AG04449 (cell line): ENCODE results near the gene SMARCA4.

Source experiments
- CTCF ChIA-PET: fragments of 350-600 bp; formaldehyde crosslinking; extraction: SDS; loops from one replicate; lab custom pipeline; 2021; ENCODE audit warnings: antibody characterized with exemption; lab: Yijun Ruan, JAX
- POLR2A ChIA-PET: fragments of 400-600, 350-600 bp; formaldehyde crosslinking; extraction: SDS; loops from one replicate; lab custom pipeline; 2020; ENCODE audit warnings: antibody characterized with exemption, inconsistent platforms; lab: Yijun Ruan, JAX
- DNase-seq: peaks from one replicate; pipeline ENCODE4 v3.0.0-alpha.2; 2010; ENCODE audit warnings: low read depth, low spot score
- H3K4me3 ChIP-seq: 2 replicates; pipeline ENCODE4 v1.5.1; 2011; ENCODE audit warnings: low read depth, mild to moderate bottlenecking, control low read depth, low read length
- TF ChIP-seq, protein P1 (sequence below): IDR thresholded peaks from one replicate; pipeline ENCODE4 v1.5.1; 2011; ENCODE audit warnings: mild to moderate bottlenecking, moderate library complexity, low read length, control low read depth, inconsistent platforms; ENCODE audit not compliant: insufficient read depth; ENCODE audit errors: missing control alignments

Gene SMARCA4

DNA sequence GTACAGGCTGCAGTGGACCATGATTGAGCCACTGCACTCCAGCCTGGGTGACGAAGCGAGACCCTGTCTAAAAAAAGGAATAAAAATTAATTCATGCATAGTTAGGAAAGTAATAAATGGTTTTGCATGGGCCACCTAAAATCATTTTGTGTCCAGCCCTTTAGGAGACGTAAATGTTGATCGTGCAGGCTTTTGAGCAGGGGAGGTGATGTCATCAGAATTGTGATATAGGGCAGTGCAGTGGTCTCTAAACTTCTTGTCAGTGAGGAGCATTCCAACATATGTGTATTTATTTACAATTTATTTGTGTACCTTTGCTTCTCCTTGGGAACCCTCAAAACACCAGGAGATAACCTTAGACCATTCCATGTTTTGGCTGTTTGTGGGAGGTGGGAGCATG lies 3.0 kb downstream of the SMARCA4 start:
- CTCF ChIA-PET, result interaction anchor here (1.0 to 2.4 kb wide), 3 partner anchors 22 to 72 kb away, joined by 3 to 8 read pairs (median 6); no protein-coding TSS in a partner anchor
- POLR2A ChIA-PET, result no interaction called here
- TF ChIP-seq, protein P1, sequence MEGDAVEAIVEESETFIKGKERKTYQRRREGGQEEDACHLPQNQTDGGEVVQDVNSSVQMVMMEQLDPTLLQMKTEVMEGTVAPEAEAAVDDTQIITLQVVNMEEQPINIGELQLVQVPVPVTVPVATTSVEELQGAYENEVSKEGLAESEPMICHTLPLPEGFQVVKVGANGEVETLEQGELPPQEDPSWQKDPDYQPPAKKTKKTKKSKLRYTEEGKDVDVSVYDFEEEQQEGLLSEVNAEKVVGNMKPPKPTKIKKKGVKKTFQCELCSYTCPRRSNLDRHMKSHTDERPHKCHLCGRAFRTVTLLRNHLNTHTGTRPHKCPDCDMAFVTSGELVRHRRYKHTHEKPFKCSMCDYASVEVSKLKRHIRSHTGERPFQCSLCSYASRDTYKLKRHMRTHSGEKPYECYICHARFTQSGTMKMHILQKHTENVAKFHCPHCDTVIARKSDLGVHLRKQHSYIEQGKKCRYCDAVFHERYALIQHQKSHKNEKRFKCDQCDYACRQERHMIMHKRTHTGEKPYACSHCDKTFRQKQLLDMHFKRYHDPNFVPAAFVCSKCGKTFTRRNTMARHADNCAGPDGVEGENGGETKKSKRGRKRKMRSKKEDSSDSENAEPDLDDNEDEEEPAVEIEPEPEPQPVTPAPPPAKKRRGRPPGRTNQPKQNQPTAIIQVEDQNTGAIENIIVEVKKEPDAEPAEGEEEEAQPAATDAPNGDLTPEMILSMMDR, result no peak
- no peak for DNase-seq
- no peak overlapping the region for H3K4me3 ChIP-seq

DNA sequence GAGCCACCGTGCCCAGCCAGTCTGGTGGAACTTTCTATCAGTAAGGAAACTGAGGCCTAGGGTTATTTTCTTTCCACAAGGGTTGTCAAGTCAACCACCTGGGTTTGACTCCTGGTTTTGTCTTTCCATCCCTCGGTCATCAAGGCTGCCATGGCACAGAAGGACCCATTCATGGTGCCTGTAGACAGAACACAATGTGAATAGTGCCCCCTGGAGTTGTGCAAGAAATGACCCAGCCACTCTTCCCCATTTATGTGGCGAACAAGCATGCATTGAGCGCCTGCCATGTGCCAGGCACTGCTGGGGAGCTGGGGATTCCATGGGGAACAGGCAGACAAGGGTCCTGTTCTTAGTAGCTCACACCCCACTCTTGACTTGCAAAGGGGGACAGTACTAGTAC lies 4.1 kb downstream of the SMARCA4 start:
- CTCF ChIA-PET, result interaction anchor here (1.0 to 1.6 kb wide), 3 partner anchors 10 to 28 kb away, joined by 4 to 6 read pairs (median 4); no protein-coding TSS in a partner anchor

DNA sequence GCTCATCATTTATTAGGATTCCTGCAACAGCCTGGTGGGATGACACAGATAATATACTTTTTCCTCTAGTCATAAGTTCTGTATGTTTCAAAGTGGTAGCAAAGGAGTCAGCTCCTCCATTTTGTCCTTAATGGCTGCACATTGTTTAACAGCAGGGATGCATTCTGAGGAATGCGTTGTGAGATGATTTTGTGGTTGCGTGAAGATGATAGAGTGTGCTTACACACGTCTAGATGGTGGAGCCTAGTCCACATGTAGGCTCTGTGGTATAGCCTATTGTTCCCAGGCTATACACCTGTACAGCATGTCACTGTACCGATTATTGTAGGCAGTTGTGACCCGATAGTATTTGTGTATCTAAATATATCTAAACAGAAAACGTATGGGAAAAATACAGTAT lies 4.6 kb downstream of the SMARCA4 start:
- no peak overlapping the region for H3K4me3 ChIP-seq
- no peak for DNase-seq
- TF ChIP-seq, protein P1, result no peak
- ChIA-PET CTCF (interaction anchor here (1.0 to 1.7 kb wide), 4 partner anchors 10 to 29 kb away, joined by 4 to 6 read pairs (median 4); no protein-coding TSS in a partner anchor), POLR2A (no interaction called here)

More for the DNA sequence above, 4.1 kb downstream of the SMARCA4 start:
- H3K4me3 ChIP-seq, result no peak overlapping the region
- TF ChIP-seq, protein P1, result no peak
- DNase-seq, result no peak
- POLR2A ChIA-PET, result no interaction called here

DNA sequence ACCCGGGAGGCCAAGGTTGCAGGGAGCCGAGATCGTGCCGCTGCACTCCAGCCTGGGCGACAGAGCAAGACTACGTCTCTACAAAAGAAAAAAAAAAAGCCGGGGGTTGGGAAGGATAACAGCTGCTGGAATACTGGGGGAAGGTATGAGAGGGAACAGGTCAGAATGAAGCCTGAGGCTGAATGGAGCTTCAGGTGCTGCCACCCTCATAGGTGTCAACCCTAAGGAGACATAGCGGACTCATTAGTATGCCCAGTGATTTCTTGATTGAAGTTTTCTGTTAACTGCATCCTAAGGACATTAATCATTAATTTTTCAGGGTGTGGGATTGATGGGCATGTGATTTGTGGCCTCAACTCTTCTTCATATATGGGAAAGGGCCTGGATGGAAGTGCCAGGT lies 6.0 kb downstream of the SMARCA4 start:
- TF ChIP-seq, protein P1, result no peak
- no peak for DNase-seq
- POLR2A ChIA-PET, result no interaction called here
- no peak overlapping the region for H3K4me3 ChIP-seq
- CTCF ChIA-PET, result interaction anchor here (0.6 to 1.7 kb wide), 5 partner anchors 10 to 158 kb away, joined by 3 to 4 read pairs (median 3); no protein-coding TSS in a partner anchor

DNA sequence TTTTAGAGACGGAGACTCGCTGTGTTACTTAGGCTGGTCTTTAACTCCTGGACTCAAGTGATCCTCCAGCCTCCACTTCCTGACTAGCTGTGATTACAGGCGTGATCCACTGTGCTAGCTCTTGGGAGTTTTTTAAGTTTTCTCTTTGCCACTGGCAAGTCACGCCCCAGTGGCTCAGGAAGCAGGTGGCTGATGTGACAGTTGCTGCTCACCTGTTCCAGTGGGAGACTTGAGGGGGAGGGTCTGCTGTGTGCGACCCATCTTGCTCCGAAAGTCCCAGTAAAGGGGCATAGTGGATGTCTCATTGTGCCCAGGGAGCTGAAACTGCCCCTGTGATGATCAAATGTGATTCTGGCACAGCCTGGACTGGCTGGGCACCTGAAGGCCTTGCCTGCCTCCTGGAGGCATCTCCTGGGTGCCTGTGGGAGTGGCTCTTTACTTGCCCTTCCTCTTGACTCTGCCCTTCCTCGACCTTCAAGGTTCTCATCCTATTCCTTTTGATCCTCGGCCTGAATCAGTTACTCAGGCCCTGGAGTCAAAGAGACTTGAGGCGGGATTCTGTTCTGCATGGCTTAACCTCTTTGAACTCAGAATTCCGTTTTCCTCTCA lies 7.8 kb downstream of the SMARCA4 start:
- TF ChIP-seq, protein P1, result no peak
- no peak overlapping the region for H3K4me3 ChIP-seq
- DNase-seq, result no peak
- ChIA-PET CTCF (interaction anchor here (0.9 to 1.6 kb wide), 3 partner anchors 27 to 67 kb away, joined by 5 to 8 read pairs (median 5); no protein-coding TSS in a partner anchor), POLR2A (interaction anchor here (0.6 to 0.7 kb wide), 2 partner anchors 8 to 11 kb away, joined by 3 read pairs; no protein-coding TSS in a partner anchor)

DNA sequence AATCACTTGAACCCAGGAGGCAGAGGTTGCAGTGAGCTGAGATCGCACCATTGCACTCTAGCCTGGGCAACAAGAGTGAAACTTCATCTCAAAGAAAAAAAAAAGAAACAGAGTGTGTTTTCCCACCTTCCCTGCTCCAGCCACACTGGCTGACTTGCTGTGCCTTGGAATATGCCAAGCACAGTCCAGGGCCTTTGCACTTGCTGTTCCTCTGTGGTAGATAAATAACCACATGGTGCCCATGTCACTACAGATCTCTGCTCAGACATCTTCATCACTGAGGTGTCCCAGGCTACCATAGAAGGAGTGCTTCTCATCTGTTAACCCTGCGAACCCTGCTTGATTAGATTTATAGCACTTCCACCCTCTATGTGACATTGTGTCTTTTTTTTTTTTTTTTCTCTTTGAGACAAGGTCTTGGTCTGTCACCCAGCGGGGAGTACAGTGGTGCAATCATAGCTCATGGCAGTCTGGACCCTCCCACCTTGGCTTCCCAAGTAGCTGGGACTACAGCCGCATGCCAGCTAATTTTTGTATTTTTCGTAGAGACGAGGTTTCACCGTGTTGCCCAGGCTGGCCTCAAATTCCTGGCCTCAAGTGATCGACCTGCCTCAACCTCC lies 10.4 kb downstream of the SMARCA4 start:
- no peak for DNase-seq
- TF ChIP-seq, protein P1, result no peak
- ChIA-PET CTCF (interaction anchor here (1.5 kb wide), 1 partner anchor 10 kb away, joined by 7 read pairs; the partner anchor contains the start of gene SMARCA4), POLR2A (no interaction called here)
- H3K4me3 ChIP-seq, result no peak overlapping the region
